Left ventricle myocardium inferior (tissue), 1 donor: ENCODE data around the gene PIP4K2A. TPM values are rescaled to one million over a fixed set of nuclear protein-coding genes. Genes with fewer than 3 reads are reported as not detected.

Source experiments
- DNase-seq: peaks from one replicate; pipeline ENCODE4 v3.0.0-alpha.2; 2020
- H3K27ac ChIP-seq: fragments of 200-600 bp; replicated peaks from 2 replicates; pipeline ENCODE4 v1.8.0; 2021
- H3K27me3 ChIP-seq: fragments of 200-600 bp; 2 replicates; pipeline ENCODE4 v1.8.0; 2021; ENCODE audit warnings: low read depth
- H3K36me3 ChIP-seq: fragments of 200-600 bp; 2 replicates; pipeline ENCODE4 v1.8.0; 2021
- H3K4me1 ChIP-seq: fragments of 200-600 bp; 2 replicates; pipeline ENCODE4 v1.8.0; 2021
- H3K4me3 ChIP-seq: fragments of 200-600 bp; 2 replicates; pipeline ENCODE4 v1.8.0; 2021; ENCODE audit warnings: mild to moderate bottlenecking, moderate library complexity
- H3K9me3 ChIP-seq: fragments of 200-600 bp; replicated peaks from 2 replicates; pipeline ENCODE4 v1.8.0; 2021
- CTCF ChIP-seq: fragments of 200-600 bp; IDR thresholded peaks from 2 replicates; pipeline ENCODE4 v1.8.0; 2021; ENCODE audit warnings: antibody characterized with exemption, mild to moderate bottlenecking, borderline replicate concordance
- intact Hi-C: fragments of 100-400 bp; cut with micrococcal nuclease; formaldehyde crosslinking; loops from one replicate; pipeline ENCODE4 v1.11.0; 2022
- total RNA-seq: library from RNA; stranded (reverse); fragmentation: NEBNext Ultra II Directional; extraction: Animal tissue kit (Norgen Biotek cat#: 25700); gene quantifications from one replicate; pipeline ENCODE4 v1.2.1, GENCODE V29; 2021
- donor health status: DM: no; HTN: yes; CAD: no; lungs with severe emphysema.

The PIP4K2A gene
- total RNA-seq, 1 donor from 2014 or later = 12.6 TPM

- peaks cover 6% of the 10 kb centered on the region for H3K4me1 ChIP-seq
Measured at GRCh38 chr10:22489975-22490374, 224.4 kb downstream of the PIP4K2A start.

GRCh38 chr10:22489467-22489866 is 224.9 kb downstream of the PIP4K2A start:
- Histone ChIP-seq H3K27ac (no peak overlapping the region), H3K4me3 (no peak overlapping the region), H3K36me3 (no peaks in the 10 kb centered on the region), H3K27me3 (peaks cover 10% of the 10 kb centered on the region), H3K9me3 (no peaks in the 10 kb centered on the region), H3K4me1 (peaks cover 6% of the 10 kb centered on the region)
- intact Hi-C loops = no loop called here
- TF ChIP-seq CTCF = no peak
- no peak for DNase-seq

More at GRCh38 chr10:22489975-22490374, 224.4 kb downstream of the PIP4K2A start:
- Histone ChIP-seq H3K4me3 (no peak overlapping the region), H3K9me3 (no peaks in the 10 kb centered on the region), H3K27ac (no peak overlapping the region), H3K36me3 (no peaks in the 10 kb centered on the region), H3K27me3 (peaks cover 10% of the 10 kb centered on the region)
- intact Hi-C loops = no loop called here
- DNase-seq = no peak
- TF ChIP-seq CTCF = no peak

- intact Hi-C loops = no loop called here
- no peak overlapping the region for H3K4me3 ChIP-seq
- peaks cover 2% of the 10 kb centered on the region for H3K4me1 ChIP-seq
- no peak for DNase-seq
- TF ChIP-seq CTCF = no peak
- no peak overlapping the region for H3K27ac ChIP-seq
- no peaks in the 10 kb centered on the region for H3K9me3 ChIP-seq
- H3K36me3 ChIP-seq = no peaks in the 10 kb centered on the region
- peaks cover 4% of the 10 kb centered on the region for H3K27me3 ChIP-seq
Measured at GRCh38 chr10:22486431-22486830, 227.9 kb downstream of the PIP4K2A start.

Other genes with a start within 250 kb of the PIP4K2A start
- not detected for gene ARMC3, start 213.5 kb upstream of the PIP4K2A start, total RNA-seq